Naive thymus-derived CD4-positive, alpha-beta T cell (primary cell): Measurements from ENCODE around the gene TBC1D16. TPM values are rescaled to one million over a fixed set of nuclear protein-coding genes. Genes with fewer than 3 reads are reported as not detected.

Experiments used
- ATAC-seq: fragments of 150-1000 bp; cut with Tn5 transposase; 2 replicates; pipeline ENCODE4 v1.10.0; 2021; ENCODE audit warnings: mild to moderate bottlenecking, moderate library complexity
- CTCF ChIA-PET: fragments of 350-600 bp; sonication (Branson Sonifier 250); formaldehyde crosslinking; loops from one replicate; lab custom pipeline; 2021; ENCODE audit warnings: antibody characterized with exemption; lab: Charles Lee
- POLR2A ChIA-PET: fragments of 350-600 bp; sonication (Branson Sonifier 250); formaldehyde crosslinking; loops from one replicate; lab custom pipeline; 2021; ENCODE audit warnings: antibody characterized with exemption, inconsistent platforms; lab: Charles Lee
- DNase-seq, 9 donors: peaks; one replicate each; pipeline versions ENCODE4 v3.0.0 to v3.0.0-alpha.2; 2020 to 2022; ENCODE audit warnings: mixed read lengths in 1 of 9
- H3K27ac ChIP-seq: one replicate; pipeline ENCODE4 v1.7.0; 2013; ENCODE audit warnings: mild to moderate bottlenecking, low read depth, low read length, moderate library complexity
- H3K27me3 ChIP-seq, 2 donors: one replicate each; pipeline ENCODE4 v1.7.0; 2013; ENCODE audit warnings: low read length in 2 of 2, mild to moderate bottlenecking in 2 of 2, moderate library complexity in 2 of 2; ENCODE audit not compliant: control insufficient read depth in 2 of 2, insufficient read depth in 2 of 2
- H3K36me3 ChIP-seq, 3 experiments: 1 replicate in 2 of 3; 2 replicates in 1 of 3; pipeline ENCODE4 v1.7.0; 2013; ENCODE audit warnings: low read length in 3 of 3, mild to moderate bottlenecking in 3 of 3, moderate library complexity in 1 of 3; ENCODE audit not compliant: insufficient read depth in 3 of 3, control insufficient read depth in 2 of 3
- H3K4me1 ChIP-seq, 2 donors: one replicate each; pipeline ENCODE4 v1.7.0; 2013; ENCODE audit warnings: low read length in 2 of 2, mild to moderate bottlenecking in 2 of 2, moderate library complexity in 1 of 2; ENCODE audit not compliant: control insufficient read depth in 2 of 2, insufficient read depth in 2 of 2
- H3K4me3 ChIP-seq: 2 replicates; pipeline ENCODE4 v1.7.0; 2013; ENCODE audit warnings: mild to moderate bottlenecking, low read length
- H3K9me3 ChIP-seq, 3 experiments: 1 replicate in 2 of 3; 2 replicates in 1 of 3; pipeline ENCODE4 v1.7.0; 2013; ENCODE audit warnings: low read length in 3 of 3; ENCODE audit not compliant: control insufficient read depth in 2 of 3
- H3K27ac Mint-ChIP-seq, 9 donors: one replicate each; pipeline ENCODE4 v1.8.0; 2020 to 2022; ENCODE audit warnings: mixed read lengths in 9 of 9, mild to moderate bottlenecking in 8 of 9, moderate library complexity in 5 of 9, inconsistent platforms in 2 of 9
- H3K27me3 Mint-ChIP-seq, 5 donors: one replicate each; pipeline ENCODE4 v1.8.0; 2021 to 2022; ENCODE audit warnings: mixed read lengths in 5 of 5, mild to moderate bottlenecking in 1 of 5
- H3K36me3 Mint-ChIP-seq, 5 donors: one replicate each; pipeline ENCODE4 v1.8.0; 2020 to 2022; ENCODE audit warnings: mixed read lengths in 5 of 5, mild to moderate bottlenecking in 3 of 5, inconsistent platforms in 1 of 5
- H3K4me1 Mint-ChIP-seq, 7 donors: one replicate each; pipeline ENCODE4 v1.8.0; 2020 to 2022; ENCODE audit warnings: mixed read lengths in 7 of 7, mild to moderate bottlenecking in 3 of 7, inconsistent platforms in 1 of 7
- H3K4me3 Mint-ChIP-seq, 10 donors: one replicate each; pipeline ENCODE4 v1.8.0; 2020 to 2022; ENCODE audit warnings: mild to moderate bottlenecking in 10 of 10, mixed read lengths in 10 of 10, moderate library complexity in 6 of 10, inconsistent platforms in 2 of 10
- H3K9me3 Mint-ChIP-seq, 11 donors: one replicate each; pipeline ENCODE4 v1.8.0; 2020 to 2022; ENCODE audit warnings: mixed read lengths in 11 of 11, mild to moderate bottlenecking in 4 of 11, inconsistent platforms in 1 of 11, moderate library complexity in 1 of 11
- intact Hi-C, 2 donors: fragments of 100-400 bp; cut with micrococcal nuclease; formaldehyde crosslinking; loops; one replicate each; pipeline ENCODE4 v1.15.1; 2023
- polyA plus RNA-seq, 2 donors: library from polyadenylated mRNA; unstranded; fragments of 300-500 nt; fragmentation: Illumina TruSeq; gene quantifications; one replicate each; pipeline ENCODE4 v1.2.3, GENCODE V29; 2021
- total RNA-seq, 6 experiments: library from RNA in 5 of 6; stranded (reverse) in 5 of 6; gene quantifications; 1 replicate in 5 of 6; 2 replicates in 1 of 6; pipeline ENCODE4 v1.2.3 and lab custom pipeline; 2021 to 2026

TBC1D16 gene
- total and polyA plus RNA-seq, 7 experiments from 2014 or later: 0.44 to 2.5 (median 1.2) TPM

- Mint-ChIP-seq H3K27ac (no peak overlapping the region), H3K27me3 (peaks cover 0 to 3% (median 0%) of the 10 kb centered on the region in 5 donors), H3K4me1 (peaks cover 0 to 1% (median 0%) of the 10 kb centered on the region in 7 donors), H3K9me3 (no peaks in the 10 kb centered on the region), H3K4me3 (no peak overlapping the region), H3K36me3 (no peaks in the 10 kb centered on the region)
- ATAC-seq (no peak), DNase-seq (no peak)
- ChIA-PET CTCF (no interaction called here), POLR2A (no interaction called here)
- H3K9me3 ChIP-seq: no peaks in the 10 kb centered on the region
- H3K27me3 ChIP-seq: no peaks in the 10 kb centered on the region
- no peaks in the 10 kb centered on the region for H3K36me3 ChIP-seq
- no peak overlapping the region for H3K4me3 ChIP-seq
- intact Hi-C loops: no loop called here
- H3K4me1 ChIP-seq: no peaks in the 10 kb centered on the region
- H3K27ac ChIP-seq: no peak overlapping the region
Measured at GRCh38 chr17:79980246-79981043, 55.2 kb downstream of the TBC1D16 start.

DNA sequence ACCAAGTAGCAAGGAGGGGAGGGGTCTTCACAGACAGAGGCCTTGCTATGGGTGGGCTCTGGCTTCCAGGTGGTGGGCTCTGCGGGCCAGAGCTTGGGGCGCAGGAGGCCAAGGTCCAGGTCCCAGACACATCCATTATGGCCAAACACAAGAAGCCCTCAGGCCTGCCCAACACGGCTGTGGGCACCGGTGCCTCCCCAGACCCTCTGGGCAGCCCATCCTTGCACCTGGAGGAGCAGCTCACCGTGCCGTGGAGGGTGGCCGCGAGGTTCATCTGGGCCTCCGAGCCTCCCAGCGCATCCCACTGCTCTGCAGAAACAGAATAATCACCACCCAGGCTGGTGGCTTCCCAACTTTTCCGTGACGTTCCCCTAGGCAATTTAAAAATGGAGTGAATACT is 55.9 kb downstream of the TBC1D16 start:
- Mint-ChIP-seq H3K27me3 (peaks cover 0 to 3% (median 0%) of the 10 kb centered on the region in 5 donors), H3K9me3 (no peaks in the 10 kb centered on the region), H3K4me1 (no peaks in the 10 kb centered on the region), H3K36me3 (no peaks in the 10 kb centered on the region), H3K27ac (no peak overlapping the region), H3K4me3 (no peak overlapping the region)
- POLR2A ChIA-PET: no interaction called here
- CTCF ChIA-PET: no interaction called here
- ATAC-seq (no peak), DNase-seq (peak in 1 of 9 donors; percentile 3)
- no peak overlapping the region for H3K4me3 ChIP-seq
- no peak overlapping the region for H3K27ac ChIP-seq
- no peaks in the 10 kb centered on the region for H3K36me3 ChIP-seq
- H3K9me3 ChIP-seq: no peaks in the 10 kb centered on the region
- H3K27me3 ChIP-seq: no peaks in the 10 kb centered on the region
- H3K4me1 ChIP-seq: no peaks in the 10 kb centered on the region
- intact Hi-C loops: no loop called here

DNA sequence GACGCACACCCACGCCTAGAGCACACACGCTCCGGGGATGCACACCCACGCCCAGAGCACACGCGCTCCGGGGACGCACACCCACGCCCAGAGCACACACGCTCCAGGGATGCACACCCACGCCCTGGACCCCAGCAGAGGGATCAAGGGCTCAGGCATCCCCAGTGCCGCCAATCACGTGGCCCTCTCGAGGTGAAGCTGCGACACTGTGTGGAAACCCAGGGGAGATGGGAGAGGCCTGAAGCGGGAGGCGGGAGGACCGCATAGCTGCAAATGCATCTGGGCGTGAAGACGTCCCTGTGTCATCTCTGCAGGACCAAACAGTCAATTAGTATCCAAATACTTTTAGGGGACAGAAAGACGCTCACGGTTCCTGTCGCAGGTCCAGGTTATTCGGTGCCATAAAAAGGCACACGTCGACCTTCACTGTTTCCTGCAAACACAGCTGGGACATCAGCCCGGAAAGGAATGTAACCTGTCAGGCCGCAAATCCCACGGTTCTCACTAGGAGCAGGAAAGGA is 56.4 kb downstream of the TBC1D16 start:
- DNase-seq: peak in 1 of 9 donors; percentile 2
- Mint-ChIP-seq H3K4me3 (no peak overlapping the region), H3K9me3 (no peaks in the 10 kb centered on the region), H3K27ac (no peak overlapping the region), H3K27me3 (peaks cover 0 to 3% (median 0%) of the 10 kb centered on the region in 5 donors), H3K36me3 (no peaks in the 10 kb centered on the region), H3K4me1 (no peaks in the 10 kb centered on the region)
- POLR2A ChIA-PET: no interaction called here
- intact Hi-C loops: no loop called here
- CTCF ChIA-PET: no interaction called here
- Histone ChIP-seq H3K27me3 (no peaks in the 10 kb centered on the region), H3K4me1 (no peaks in the 10 kb centered on the region), H3K36me3 (no peaks in the 10 kb centered on the region), H3K27ac (no peak overlapping the region), H3K4me3 (no peak overlapping the region), H3K9me3 (no peaks in the 10 kb centered on the region)
- no peak for ATAC-seq

DNA sequence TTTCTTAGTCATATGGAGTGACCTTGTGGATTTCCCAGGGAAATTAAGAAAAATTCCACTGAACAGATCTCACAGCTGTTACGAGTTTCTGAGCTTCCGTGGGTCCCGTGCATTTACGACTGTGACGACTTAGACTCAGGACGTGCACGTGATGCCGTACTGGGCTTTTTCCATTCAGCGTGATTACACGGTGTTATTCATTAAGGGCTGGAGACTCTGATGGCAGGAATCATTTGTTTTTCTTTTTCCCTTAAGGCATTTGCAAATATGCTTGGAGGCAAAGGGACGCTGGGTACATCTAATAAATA is 57.2 kb downstream of the TBC1D16 start:
- Histone ChIP-seq H3K9me3 (no peaks in the 10 kb centered on the region), H3K27me3 (no peaks in the 10 kb centered on the region), H3K36me3 (no peaks in the 10 kb centered on the region), H3K27ac (no peak overlapping the region), H3K4me3 (no peak overlapping the region), H3K4me1 (no peaks in the 10 kb centered on the region)
- DNase-seq: no peak
- POLR2A ChIA-PET: no interaction called here
- intact Hi-C loops: no loop called here
- H3K27me3 Mint-ChIP-seq: peaks cover 0 to 2% (median 0%) of the 10 kb centered on the region in 5 donors
- CTCF ChIA-PET: no interaction called here
- no peak for ATAC-seq
- no peaks in the 10 kb centered on the region for H3K36me3 Mint-ChIP-seq
- H3K27ac Mint-ChIP-seq: no peak overlapping the region
- no peak overlapping the region for H3K4me3 Mint-ChIP-seq
- no peaks in the 10 kb centered on the region for H3K9me3 Mint-ChIP-seq
- H3K4me1 Mint-ChIP-seq: no peaks in the 10 kb centered on the region

DNA sequence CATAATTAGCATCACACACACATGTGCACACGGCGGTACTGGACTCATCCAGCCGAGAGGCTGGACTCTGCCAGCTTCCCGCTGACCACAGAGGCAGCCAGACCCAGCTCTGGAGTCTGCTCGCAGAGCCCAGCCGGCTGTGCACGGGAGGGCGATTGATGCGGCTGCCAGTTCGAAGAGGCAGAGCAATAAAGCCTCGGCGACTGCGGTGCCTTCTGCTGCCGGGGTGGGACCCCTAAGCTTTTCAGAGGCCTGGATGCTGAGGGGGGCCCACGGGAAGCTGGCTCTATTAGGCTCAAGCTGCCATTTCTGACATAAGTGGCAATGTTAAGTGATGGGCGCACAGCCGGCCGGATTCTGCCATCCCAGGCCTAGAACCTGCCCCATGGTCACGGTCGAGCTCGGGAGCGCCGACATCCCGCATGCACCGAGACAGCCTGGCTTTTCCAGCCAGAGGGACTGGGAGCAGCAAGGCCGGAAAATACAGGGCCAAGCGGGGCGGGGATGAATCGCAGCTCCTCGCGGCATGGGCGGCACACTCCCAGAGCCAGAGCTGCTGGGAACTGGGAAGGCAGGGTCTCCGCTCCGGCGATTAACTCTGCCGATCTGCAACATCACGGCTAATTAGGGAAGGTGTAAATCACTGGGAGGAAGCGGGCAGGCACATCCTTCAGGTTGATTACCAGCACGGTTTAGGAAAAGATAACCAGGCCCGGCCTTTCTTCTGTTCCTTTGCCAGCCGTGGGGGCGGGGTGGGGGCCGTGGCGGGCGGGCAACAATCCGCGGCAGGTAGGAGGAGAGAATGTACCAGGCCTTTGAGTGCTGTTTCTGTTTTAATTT is 57.7 kb downstream of the TBC1D16 start:
- H3K4me3 ChIP-seq: no peak overlapping the region
- DNase-seq: peak in 1 of 9 donors; percentile 3
- H3K4me1 Mint-ChIP-seq: no peaks in the 10 kb centered on the region
- POLR2A ChIA-PET: no interaction called here
- no peaks in the 10 kb centered on the region for H3K4me1 ChIP-seq
- H3K9me3 Mint-ChIP-seq: no peaks in the 10 kb centered on the region
- ATAC-seq: no peak
- no peaks in the 10 kb centered on the region for H3K36me3 ChIP-seq
- no peaks in the 10 kb centered on the region for H3K27me3 Mint-ChIP-seq
- H3K4me3 Mint-ChIP-seq: no peak overlapping the region
- H3K27me3 ChIP-seq: no peaks in the 10 kb centered on the region
- no peaks in the 10 kb centered on the region for H3K36me3 Mint-ChIP-seq
- no peak overlapping the region for H3K27ac ChIP-seq
- intact Hi-C loops: no loop called here
- no peak overlapping the region for H3K27ac Mint-ChIP-seq
- CTCF ChIA-PET: no interaction called here
- no peaks in the 10 kb centered on the region for H3K9me3 ChIP-seq

DNA sequence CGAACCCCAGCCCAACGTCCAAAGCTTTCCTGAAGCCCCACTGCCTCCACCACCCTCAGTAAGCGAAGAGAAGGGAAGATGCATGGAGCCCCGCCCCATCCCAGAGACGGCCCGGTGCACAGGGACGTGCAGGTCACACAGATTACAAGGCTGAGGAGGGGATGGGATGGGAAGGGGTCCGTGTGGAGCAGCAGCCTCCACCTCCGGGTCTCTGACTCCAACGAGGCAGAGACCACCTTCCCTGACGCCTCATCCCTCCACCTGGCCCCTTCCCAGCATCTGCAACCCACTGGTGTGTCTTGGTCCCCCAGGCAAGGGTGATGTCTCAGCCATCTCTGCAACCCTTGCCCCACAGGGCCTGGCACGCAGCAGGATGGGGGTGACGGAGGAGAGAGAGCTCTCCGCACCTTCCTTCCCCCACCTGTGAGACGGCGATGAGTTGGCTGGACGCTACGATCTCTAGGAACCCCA is 58.5 kb downstream of the TBC1D16 start:
- ATAC-seq: no peak
- H3K4me3 Mint-ChIP-seq: no peak overlapping the region
- H3K27ac Mint-ChIP-seq: no peak overlapping the region
- no peaks in the 10 kb centered on the region for H3K4me1 Mint-ChIP-seq
- H3K27me3 Mint-ChIP-seq: no peaks in the 10 kb centered on the region
- Histone ChIP-seq H3K36me3 (no peaks in the 10 kb centered on the region), H3K27ac (no peak overlapping the region), H3K4me3 (no peak overlapping the region), H3K27me3 (no peaks in the 10 kb centered on the region), H3K4me1 (no peaks in the 10 kb centered on the region), H3K9me3 (no peaks in the 10 kb centered on the region)
- ChIA-PET POLR2A (no interaction called here), CTCF (no interaction called here)
- intact Hi-C loops: no loop called here
- H3K36me3 Mint-ChIP-seq: no peaks in the 10 kb centered on the region
- H3K9me3 Mint-ChIP-seq: no peaks in the 10 kb centered on the region
- peak in 1 of 9 donors; percentile 6 for DNase-seq
